Astrocyte (in vitro differentiated cells and primary cell): ENCODE data around the gene NTRK1. TPM values are rescaled to one million over a fixed set of nuclear protein-coding genes. Genes with fewer than 3 reads are reported as not detected.
A peak's percentile ranks its signal among the peaks of the same experiment; 100 is the strongest.

Source experiments
- DNase-seq: peaks from one replicate; pipeline ENCODE4 v3.0.0-alpha.2; 2010; ENCODE audit warnings: low read depth
- FAIRE-seq: peaks from 2 replicates; lab custom pipeline; 2011; peaks lifted over from hg19 to GRCh38; lab: Jason Lieb, UNC
- H2AFZ ChIP-seq: 2 replicates; pipeline ENCODE4 v1.6.0; 2012; ENCODE audit warnings: low read depth, low read length, inconsistent platforms
- H3K27ac ChIP-seq: 2 replicates; pipeline ENCODE4 v1.5.1; 2011; ENCODE audit warnings: low read depth, low read length, inconsistent platforms
- H3K27me3 ChIP-seq: 2 replicates; pipeline ENCODE4 v1.6.0; 2011; ENCODE audit warnings: low read length, inconsistent platforms; ENCODE audit not compliant: insufficient read depth
- H3K36me3 ChIP-seq: 2 replicates; pipeline ENCODE4 v1.5.1; 2011; ENCODE audit warnings: low read length, inconsistent platforms; ENCODE audit not compliant: insufficient read depth
- H3K4me1 ChIP-seq: 2 replicates; pipeline ENCODE4 v1.5.1; 2011; ENCODE audit warnings: low read length, inconsistent platforms; ENCODE audit not compliant: insufficient read depth
- H3K4me2 ChIP-seq: 2 replicates; pipeline ENCODE4 v1.6.0; 2012; ENCODE audit warnings: low read length, inconsistent platforms
- H3K4me3 ChIP-seq: 2 replicates; pipeline ENCODE4 v1.5.1; 2011; ENCODE audit warnings: low read depth, mild to moderate bottlenecking, low read length, inconsistent platforms; ENCODE audit not compliant: insufficient read depth
- H3K79me2 ChIP-seq: 2 replicates; pipeline ENCODE4 v1.6.0; 2012; ENCODE audit warnings: mild to moderate bottlenecking, low read length, inconsistent platforms; ENCODE audit not compliant: insufficient read depth
- H3K9ac ChIP-seq: 2 replicates; pipeline ENCODE4 v1.6.0; 2012; ENCODE audit warnings: mild to moderate bottlenecking, low read length, inconsistent platforms
- H3K9me3 ChIP-seq: 2 replicates; pipeline ENCODE4 v1.5.1; 2012; ENCODE audit warnings: low read depth, mild to moderate bottlenecking, low read length, inconsistent platforms; ENCODE audit not compliant: insufficient read depth
- H4K20me1 ChIP-seq: 2 replicates; pipeline ENCODE4 v1.6.0; 2012; ENCODE audit warnings: low read length, inconsistent platforms; ENCODE audit not compliant: insufficient read depth
- H3K27ac Mint-ChIP-seq: one replicate; pipeline ENCODE4 v1.8.0; 2021; ENCODE audit warnings: mild to moderate bottlenecking, mixed read lengths; ENCODE audit not compliant: unreplicated experiment
- H3K27me3 Mint-ChIP-seq: one replicate; pipeline ENCODE4 v1.8.0; 2021; ENCODE audit warnings: low read depth, mixed read lengths; ENCODE audit not compliant: unreplicated experiment
- H3K36me3 Mint-ChIP-seq: one replicate; pipeline ENCODE4 v1.8.0; 2021; ENCODE audit warnings: low read depth, mixed read lengths; ENCODE audit not compliant: unreplicated experiment
- H3K4me1 Mint-ChIP-seq: one replicate; pipeline ENCODE4 v1.8.0; 2021; ENCODE audit warnings: low read depth, mixed read lengths; ENCODE audit not compliant: unreplicated experiment
- H3K4me3 Mint-ChIP-seq: one replicate; pipeline ENCODE4 v1.8.0; 2021; ENCODE audit warnings: mild to moderate bottlenecking, moderate library complexity, mixed read lengths; ENCODE audit not compliant: unreplicated experiment
- H3K9me3 Mint-ChIP-seq: one replicate; pipeline ENCODE4 v1.8.0; 2021; ENCODE audit warnings: mild to moderate bottlenecking, mixed read lengths; ENCODE audit not compliant: unreplicated experiment
- EZH2 ChIP-seq: IDR thresholded peaks from 2 replicates; pipeline ENCODE4 v1.6.1; 2012; ENCODE audit warnings: mild to moderate bottlenecking, low read length, inconsistent platforms; ENCODE audit not compliant: insufficient read depth
- total RNA-seq: library from RNA; stranded (reverse); gene quantifications from 2 replicates; pipeline ENCODE4 v1.2.1, GENCODE V29; 2021
- TF ChIP-seq, protein P1 (sequence below): IDR thresholded peaks from 2 replicates; pipeline ENCODE4 v1.5.1; 2011; ENCODE audit warnings: low read depth, mild to moderate bottlenecking, inconsistent platforms, low read length, moderate library complexity; ENCODE audit not compliant: insufficient read depth

NTRK1 gene
- total RNA-seq, 1 donor from 2014 or later, result 0.27 TPM

GRCh38 chr1:156910309-156910782 lies 49.7 kb downstream of the NTRK1 start:
- peaks cover 6% of the 10 kb centered on the region for H3K27me3 Mint-ChIP-seq
- peaks cover 17% of the 10 kb centered on the region for H3K36me3 Mint-ChIP-seq
- Histone ChIP-seq H3K79me2 (no peaks in the 10 kb centered on the region), H3K9ac (no peak overlapping the region), H2AFZ (no peak overlapping the region), H4K20me1 (peaks cover 10% of the 10 kb centered on the region), H3K27ac (no peak overlapping the region), H3K4me2 (no peak overlapping the region), H3K27me3 (no peaks in the 10 kb centered on the region), H3K4me1 (peaks cover 38% of the 10 kb centered on the region), H3K9me3 (peaks cover 6% of the 10 kb centered on the region), H3K4me3 (no peak overlapping the region), H3K36me3 (peaks cover 6% of the 10 kb centered on the region)
- H3K27ac Mint-ChIP-seq, result no peak overlapping the region
- TF ChIP-seq EZH2, result no peak
- TF ChIP-seq, protein P1, sequence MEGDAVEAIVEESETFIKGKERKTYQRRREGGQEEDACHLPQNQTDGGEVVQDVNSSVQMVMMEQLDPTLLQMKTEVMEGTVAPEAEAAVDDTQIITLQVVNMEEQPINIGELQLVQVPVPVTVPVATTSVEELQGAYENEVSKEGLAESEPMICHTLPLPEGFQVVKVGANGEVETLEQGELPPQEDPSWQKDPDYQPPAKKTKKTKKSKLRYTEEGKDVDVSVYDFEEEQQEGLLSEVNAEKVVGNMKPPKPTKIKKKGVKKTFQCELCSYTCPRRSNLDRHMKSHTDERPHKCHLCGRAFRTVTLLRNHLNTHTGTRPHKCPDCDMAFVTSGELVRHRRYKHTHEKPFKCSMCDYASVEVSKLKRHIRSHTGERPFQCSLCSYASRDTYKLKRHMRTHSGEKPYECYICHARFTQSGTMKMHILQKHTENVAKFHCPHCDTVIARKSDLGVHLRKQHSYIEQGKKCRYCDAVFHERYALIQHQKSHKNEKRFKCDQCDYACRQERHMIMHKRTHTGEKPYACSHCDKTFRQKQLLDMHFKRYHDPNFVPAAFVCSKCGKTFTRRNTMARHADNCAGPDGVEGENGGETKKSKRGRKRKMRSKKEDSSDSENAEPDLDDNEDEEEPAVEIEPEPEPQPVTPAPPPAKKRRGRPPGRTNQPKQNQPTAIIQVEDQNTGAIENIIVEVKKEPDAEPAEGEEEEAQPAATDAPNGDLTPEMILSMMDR, result peak; percentile 20
- peaks cover 31% of the 10 kb centered on the region for H3K4me1 Mint-ChIP-seq
- DNase-seq, result no peak
- FAIRE-seq, result no peak
- H3K9me3 Mint-ChIP-seq, result peaks cover 3% of the 10 kb centered on the region
- no peak overlapping the region for H3K4me3 Mint-ChIP-seq

DNA sequence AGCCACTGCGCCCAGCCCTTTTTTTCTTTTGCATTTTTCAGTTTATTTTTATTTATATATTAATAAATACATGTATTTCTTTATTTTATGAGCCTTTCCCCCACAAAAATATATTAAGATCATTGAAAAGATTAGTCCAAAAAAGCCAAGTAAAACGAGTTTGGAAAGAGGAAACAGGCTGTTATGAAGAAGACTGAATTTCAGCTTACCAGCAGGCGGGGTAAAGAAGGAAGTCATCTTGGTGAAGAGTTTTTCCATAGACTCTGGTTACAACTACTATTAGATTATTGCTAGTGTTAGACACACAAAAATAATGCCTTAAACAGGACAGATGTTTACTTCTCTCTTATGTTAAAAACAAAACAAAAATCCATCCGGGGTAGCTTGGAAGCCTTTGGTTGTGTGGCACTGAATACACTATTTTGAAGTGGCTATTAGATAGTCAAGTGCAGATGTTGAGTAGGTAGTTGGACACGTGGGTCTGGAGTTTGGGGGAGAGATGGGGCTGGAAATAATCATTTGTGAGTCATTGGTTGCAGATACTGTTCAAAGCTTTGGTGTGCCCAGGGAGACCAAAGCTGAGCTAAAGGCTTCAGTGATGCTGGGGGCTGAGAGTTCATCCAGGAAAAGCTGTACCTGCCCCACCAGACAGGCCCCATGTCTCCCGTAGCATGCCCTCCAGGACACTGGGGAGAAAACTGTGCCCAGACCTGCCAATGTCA lies 51.1 kb downstream of the NTRK1 start:
- H3K36me3 Mint-ChIP-seq, result peaks cover 14% of the 10 kb centered on the region
- Histone ChIP-seq H4K20me1 (peaks cover 10% of the 10 kb centered on the region), H3K27me3 (no peaks in the 10 kb centered on the region), H3K9ac (no peak overlapping the region), H3K79me2 (no peaks in the 10 kb centered on the region), H3K4me3 (no peak overlapping the region), H3K4me2 (no peak overlapping the region), H3K9me3 (no peaks in the 10 kb centered on the region), H3K36me3 (peaks cover 7% of the 10 kb centered on the region), H3K27ac (no peak overlapping the region), H2AFZ (no peak overlapping the region), H3K4me1 (peaks cover 31% of the 10 kb centered on the region)
- no peak for FAIRE-seq
- no peak overlapping the region for H3K4me3 Mint-ChIP-seq
- H3K27ac Mint-ChIP-seq, result no peak overlapping the region
- peaks cover 9% of the 10 kb centered on the region for H3K27me3 Mint-ChIP-seq
- peaks cover 24% of the 10 kb centered on the region for H3K4me1 Mint-ChIP-seq
- no peak for DNase-seq
- peaks cover 5% of the 10 kb centered on the region for H3K9me3 Mint-ChIP-seq
- no peak for TF ChIP-seq EZH2
- TF ChIP-seq, protein P1, result no peak

- Histone ChIP-seq H3K79me2 (no peaks in the 10 kb centered on the region), H3K27me3 (no peaks in the 10 kb centered on the region), H3K4me2 (no peak overlapping the region), H3K4me1 (peaks cover 26% of the 10 kb centered on the region), H3K27ac (no peak overlapping the region), H2AFZ (no peak overlapping the region), H4K20me1 (peaks cover 10% of the 10 kb centered on the region), H3K9me3 (no peaks in the 10 kb centered on the region), H3K9ac (no peak overlapping the region), H3K4me3 (no peak overlapping the region), H3K36me3 (peaks cover 7% of the 10 kb centered on the region)
- no peak overlapping the region for H3K27ac Mint-ChIP-seq
- peaks cover 18% of the 10 kb centered on the region for H3K4me1 Mint-ChIP-seq
- TF ChIP-seq EZH2, result no peak
- TF ChIP-seq, protein P1, result no peak
- FAIRE-seq (no peak), DNase-seq (no peak)
- no peak overlapping the region for H3K4me3 Mint-ChIP-seq
- peaks cover 14% of the 10 kb centered on the region for H3K36me3 Mint-ChIP-seq
- H3K9me3 Mint-ChIP-seq, result peaks cover 5% of the 10 kb centered on the region
- peaks cover 9% of the 10 kb centered on the region for H3K27me3 Mint-ChIP-seq
These were observed 51.6 kb downstream of the NTRK1 start for GRCh38 chr1:156912310-156912709.
